H1 (cell line): ENCODE measurements around the gene TSPAN32. TPM values are rescaled to one million over a fixed set of nuclear protein-coding genes. Genes with fewer than 3 reads are reported as not detected.

Experiments
- BCL11A ChIP-seq, 2 experiments: IDR thresholded peaks; one replicate each; pipeline ENCODE4 v1.6.1; 2011; ENCODE audit warnings: low read depth in 2 of 2, low read length in 2 of 2, mild to moderate bottlenecking in 2 of 2
- CTCF ChIP-seq, 3 experiments: IDR thresholded peaks; 1 replicate in 2 of 3; 2 replicates in 1 of 3; pipeline versions ENCODE4 v1.5.1 to v1.6.1; 2011; ENCODE audit warnings: low read length in 3 of 3, mild to moderate bottlenecking in 3 of 3, inconsistent platforms in 2 of 3, low read depth in 1 of 3, moderate library complexity in 1 of 3; ENCODE audit not compliant: insufficient read depth in 1 of 3; ENCODE audit errors: control extremely low read depth in 1 of 3
- EZH2 ChIP-seq: fragments of 200-600 bp; sonication (generic); IDR thresholded peaks from 2 replicates; pipeline ENCODE4 v1.7.1; 2012; ENCODE audit warnings: low read depth, mild to moderate bottlenecking, moderate library complexity, low read length, inconsistent platforms; ENCODE audit not compliant: severe bottlenecking
- HDAC6 ChIP-seq: IDR thresholded peaks from one replicate; pipeline ENCODE4 v1.7.1; 2012; ENCODE audit warnings: low read depth, mild to moderate bottlenecking, inconsistent platforms, low read length, moderate library complexity
- PHF8 ChIP-seq: fragments of 200-600 bp; sonication (generic); conservative IDR thresholded peaks from 2 replicates; pipeline ENCODE4 v1.7.1; 2012; ENCODE audit warnings: low read depth, mild to moderate bottlenecking, inconsistent platforms, low read length, moderate library complexity
- SP1 ChIP-seq: IDR thresholded peaks from 2 replicates; pipeline ENCODE4 v1.6.1; 2011; ENCODE audit warnings: low read depth, low read length
- TAF7 ChIP-seq: optimal IDR thresholded peaks from 2 replicates; pipeline ENCODE3; 2011; ENCODE audit warnings: low read depth, mild to moderate bottlenecking, inconsistent platforms, low read length, moderate library complexity, borderline replicate concordance
- polyA plus RNA-seq, 7 experiments: library from polyadenylated mRNA; depleted of rRNA in 3 of 7; stranded (reverse) in 5 of 7; unstranded in 2 of 7; fragments of >200 nt in 5 of 7; fragments of 200-250 nt in 2 of 7; gene quantifications; 1 replicate in 5 of 7; 2 replicates in 1 of 7; 4 replicates in 1 of 7; pipeline versions ENCODE4 v1.2.1 to v1.2.3, GENCODE V29; 2011 to 2013; ENCODE audit warnings: missing spikeins in 2 of 7, mixed read lengths in 2 of 7
- total RNA-seq: library from RNA; stranded (reverse); fragmentation: NEBNext Ultra II Directional; extraction: Animal tissue kit (Norgen Biotek cat#: 25700); gene quantifications from 2 replicates; pipeline ENCODE4 v1.2.1, GENCODE V29; 2021

The TSPAN32 gene
- total and polyA plus RNA-seq, 2 of the 8 experiments (the other 6 are each of a cell fraction or from before 2014, with no cell fraction given) = not detected

GRCh38 chr11:2268729-2269600 lies 32.8 kb upstream of the TSPAN32 start (continued):
- no peak for TF ChIP-seq SP1
- no peak for TF ChIP-seq TAF7
- no peak for TF ChIP-seq HDAC6
- TF ChIP-seq EZH2 = peak; percentile 37
- TF ChIP-seq CTCF (IDR thresholded peaks at IDR 0.05; ENCODE audit: control extremely low read depth in 1 of 3, insufficient read depth in 1 of 3, low read depth in 1 of 3, low read length in 3 of 3) = no peak
- TF ChIP-seq PHF8 = peak; percentile 60
- TF ChIP-seq BCL11A (IDR thresholded peaks at IDR 0.05; ENCODE audit: low read depth in 2 of 2, low read length in 2 of 2) = no peak
